HG03045 (cell line): ENCODE results near the gene STXBP6.
"Not testable (repeated sequence)": the region's sequence is repeated elsewhere in the genome, so short reads cannot be mapped to it uniquely, and the experiment has no call there.

ENCODE experiments used
- ATAC-seq: cut with Tn5 transposase; IDR thresholded peaks from one replicate; pipeline ENCODE4 v1.9.1; 2021; ENCODE audit warnings: mild to moderate bottlenecking, moderate library complexity; ENCODE audit not compliant: unreplicated experiment

Gene STXBP6

GRCh38 chr14:24990050-24990449 lies 59.9 kb downstream of the STXBP6 start:
- no peak for ATAC-seq

- no peak for ATAC-seq
Observed at GRCh38 chr14:24988760-24989159, 61.2 kb downstream of the STXBP6 start.

- no peak for ATAC-seq
Observed at GRCh38 chr14:24986206-24986893, 63.6 kb downstream of the STXBP6 start.

- ATAC-seq: no peak
Observed at GRCh38 chr14:24984846-24985589, 64.9 kb downstream of the STXBP6 start.

- no peak for ATAC-seq
Observed at GRCh38 chr14:24982472-24983155, 67.3 kb downstream of the STXBP6 start.

- ATAC-seq: no peak
Observed at GRCh38 chr14:24979725-24980239, 70.2 kb downstream of the STXBP6 start.

DNA sequence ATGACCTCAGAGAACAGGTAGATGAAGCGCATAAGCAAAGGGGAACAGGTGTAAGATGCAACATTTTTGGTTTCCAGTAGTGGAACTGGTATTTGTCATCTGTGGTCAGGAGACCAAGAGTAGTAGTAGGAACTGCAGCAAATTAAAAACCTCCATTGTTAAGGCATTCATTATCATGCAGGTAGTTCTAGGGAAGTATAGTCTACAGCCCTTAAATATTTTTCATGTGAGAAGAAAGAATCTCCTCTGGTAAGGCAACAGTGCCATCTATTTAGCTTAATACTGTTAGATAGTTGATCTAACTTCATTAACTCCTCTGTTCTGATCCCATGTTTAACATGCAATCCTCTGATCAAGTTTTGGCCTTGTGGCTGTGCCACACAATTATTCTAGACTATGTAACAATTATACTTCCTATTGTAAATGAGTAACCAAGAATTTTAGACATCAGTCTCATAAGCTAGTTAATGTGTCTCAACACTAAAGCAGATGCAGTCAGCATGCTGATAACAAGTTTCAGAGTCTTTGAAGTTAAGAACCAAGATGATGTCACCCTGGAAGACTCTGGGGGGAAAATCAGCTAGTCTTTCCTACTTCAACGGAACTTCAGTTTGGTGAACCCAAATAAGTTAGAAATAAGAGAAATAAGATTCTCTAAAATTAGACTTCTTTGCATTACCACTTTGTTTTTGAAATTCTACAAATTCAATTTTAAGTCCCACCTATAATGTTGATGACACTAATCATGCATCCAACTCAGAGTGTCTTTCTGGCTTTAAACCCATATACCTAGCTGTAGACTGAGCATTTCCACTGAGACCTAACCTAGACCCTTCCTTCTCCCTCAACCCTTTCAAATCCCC lies 70.9 kb downstream of the STXBP6 start:
- peak; percentile 64 for ATAC-seq

DNA sequence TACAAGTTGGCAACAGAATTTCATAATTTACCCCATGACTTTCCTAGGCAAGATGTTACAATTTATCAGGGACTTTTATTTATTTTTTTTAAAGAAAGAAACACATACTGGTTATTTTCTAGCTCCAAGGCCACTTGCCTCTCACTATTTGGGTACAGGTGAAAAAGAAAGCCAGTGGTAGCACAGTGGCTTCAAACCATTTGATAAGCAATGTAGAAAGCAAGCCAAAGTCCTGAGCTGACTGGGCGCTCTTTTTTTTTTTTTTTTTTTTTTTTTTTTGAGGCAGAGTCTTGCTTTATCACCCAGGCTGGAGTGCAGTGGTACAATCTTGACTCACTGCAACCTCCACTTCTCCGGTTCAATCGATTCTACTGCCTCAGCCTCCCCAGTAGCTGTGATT lies 73.3 kb downstream of the STXBP6 start:
- no peak for ATAC-seq

- ATAC-seq: no peak
Observed at GRCh38 chr14:24975393-24975792, 74.6 kb downstream of the STXBP6 start.

- no peak for ATAC-seq
Observed at GRCh38 chr14:24974591-24975374, 75.2 kb downstream of the STXBP6 start.

DNA sequence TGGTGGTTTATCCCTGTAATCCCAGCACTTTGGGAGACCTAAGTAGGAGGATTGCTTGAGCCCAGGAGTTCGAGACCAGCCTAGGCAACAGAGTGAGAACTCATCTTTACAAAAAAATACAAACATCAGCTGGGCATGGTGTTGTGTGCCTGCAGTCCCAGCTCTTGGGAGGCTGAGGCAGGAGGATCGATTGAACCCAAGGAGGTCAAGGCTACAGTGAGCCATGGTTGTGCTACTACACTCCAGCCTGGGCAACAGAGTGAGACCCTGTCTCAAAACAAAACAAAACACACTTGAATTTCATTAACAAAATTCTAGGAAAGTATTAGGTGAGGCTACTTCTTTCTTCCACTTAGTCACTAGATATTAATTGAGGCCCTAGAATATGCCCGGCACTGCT lies 77.1 kb downstream of the STXBP6 start:
- no peak for ATAC-seq

- ATAC-seq: no peak
Observed at GRCh38 chr14:24971255-24971654, 78.7 kb downstream of the STXBP6 start.

DNA sequence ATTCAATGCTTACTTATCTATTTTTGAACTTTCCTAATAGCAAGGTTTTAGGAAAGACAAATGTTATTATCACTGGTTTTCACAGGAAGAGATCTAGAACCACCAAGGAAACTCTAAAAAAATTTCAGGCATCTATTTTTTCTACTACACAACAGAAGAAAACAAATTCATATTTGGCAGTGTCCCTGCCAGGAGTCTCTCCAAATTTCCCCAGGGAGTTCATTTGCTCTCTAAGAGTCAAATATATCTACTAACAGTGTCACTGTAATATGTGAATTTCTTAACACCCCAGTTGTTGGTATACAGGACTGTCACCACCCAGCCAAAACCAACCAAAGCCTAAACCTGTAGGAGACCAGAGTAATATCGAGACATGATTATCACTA lies 83.4 kb downstream of the STXBP6 start:
- ATAC-seq: no peak

GRCh38 chr14:24965934-24966578 lies 83.9 kb downstream of the STXBP6 start:
- no peak for ATAC-seq

- no peak for ATAC-seq
Observed at GRCh38 chr14:24965578-24965933, 84.4 kb downstream of the STXBP6 start.

DNA sequence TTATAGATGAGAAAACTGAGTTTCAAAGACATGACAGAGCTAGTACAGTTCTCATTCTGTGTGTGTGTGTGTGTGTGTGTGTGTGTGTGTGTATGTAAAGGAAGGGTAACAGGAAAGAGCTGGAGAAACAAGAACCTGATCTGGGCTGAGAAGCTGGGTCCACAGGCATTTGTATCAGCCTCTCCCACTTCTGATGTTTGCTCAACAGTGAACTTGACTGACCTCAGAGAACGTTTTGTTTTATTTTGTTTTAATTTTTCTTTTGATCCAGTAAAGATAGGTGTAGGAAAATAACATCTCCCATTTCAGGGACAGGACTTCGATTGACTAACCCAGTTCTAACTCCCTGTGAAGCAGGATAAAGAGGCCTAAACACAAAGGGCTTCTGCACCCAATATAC lies 85.4 kb downstream of the STXBP6 start:
- no peak for ATAC-seq

- no peak for ATAC-seq
Observed at GRCh38 chr14:24964048-24964447, 85.9 kb downstream of the STXBP6 start.

DNA sequence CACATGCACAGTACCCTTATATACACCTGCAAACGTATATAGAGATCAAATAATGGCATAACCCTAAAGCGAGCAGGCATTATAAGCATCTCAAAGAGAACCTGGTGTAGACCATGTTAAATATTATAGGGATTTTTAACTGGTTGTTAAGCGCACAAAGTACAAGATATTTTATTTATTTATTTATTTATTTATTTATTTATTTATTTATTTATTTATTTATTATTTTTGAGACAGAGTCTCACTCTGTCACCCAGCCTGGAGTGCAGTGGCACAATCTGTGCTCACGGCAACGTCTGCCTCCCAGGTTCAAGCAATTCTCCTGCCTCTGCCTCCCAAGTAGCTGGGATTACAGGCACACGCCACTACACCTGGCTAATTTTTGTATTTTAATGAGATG lies 87.8 kb downstream of the STXBP6 start:
- ATAC-seq: not testable (repeated sequence)

DNA sequence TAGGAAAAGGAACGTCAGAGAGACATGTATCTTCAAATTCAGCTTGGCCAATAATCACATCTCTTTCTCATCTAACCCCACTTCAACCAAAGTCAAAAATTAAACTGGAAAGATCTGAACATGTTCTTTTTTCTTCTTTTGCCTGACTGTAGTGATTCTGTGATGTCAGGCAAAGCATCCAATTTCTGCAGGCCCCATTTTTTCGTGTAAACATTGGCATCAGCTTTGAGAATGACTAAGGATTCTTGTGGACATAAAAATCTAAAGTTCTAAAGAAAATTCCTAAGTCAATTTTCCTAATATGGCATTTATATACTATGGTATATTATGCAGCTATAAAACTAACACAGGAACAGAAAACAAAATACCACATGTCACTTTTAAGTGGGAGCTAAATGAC lies 89.1 kb downstream of the STXBP6 start:
- ATAC-seq: no peak
